K562 (cell line): ENCODE measurements around the gene GRK3. TPM values are rescaled to one million over a fixed set of nuclear protein-coding genes. Genes with fewer than 3 reads are reported as not detected.

Source experiments
- ATAC-seq: fragments of 200-7000 bp; cut with Tn5 transposase; 3 replicates; pipeline ENCODE4 v1.9.1; 2020; ENCODE audit warnings: moderate library complexity
- BruUV-seq: library from RNA; stranded (reverse); fragments of 400-500 nt; replicated peaks from 2 replicates; lab custom pipeline; 2021; lab: Mats Ljungman, UMichigan
- CTCF ChIA-PET: fragments of 300-600 bp; formaldehyde crosslinking; extraction: SDS; loops from one replicate; lab custom pipeline; 2021; ENCODE audit warnings: low intra/inter-chr PET ratio; lab: Yijun Ruan, JAX
- POLR2A ChIA-PET: fragments of 300-600, 350-650 bp; sonication (Branson Sonifier 250); formaldehyde crosslinking; extraction: SDS; loops from one replicate; lab custom pipeline; 2021; ENCODE audit warnings: antibody characterized with exemption, inconsistent platforms; lab: Yijun Ruan, JAX
- DNase-seq, 4 experiments: peaks; one replicate each; pipeline versions ENCODE4 v3.0.0 to v3.0.0-alpha.2; 2011 to 2018; ENCODE audit warnings: low spot score in 3 of 4, mixed read lengths in 3 of 4; ENCODE audit errors: extremely low read depth in 1 of 4
- FAIRE-seq: peaks from 2 replicates; lab custom pipeline; 2011; peaks lifted over from hg19 to GRCh38; lab: Jason Lieb, UNC
- H2AFZ ChIP-seq: 2 replicates; pipeline ENCODE4 v1.6.0; 2011; ENCODE audit warnings: low read depth, low read length, control low read depth, inconsistent platforms
- H3K27ac ChIP-seq: fragments of 200-600 bp; 3 replicates; pipeline ENCODE4 v1.8.0; 2011; ENCODE audit warnings: low read depth, mild to moderate bottlenecking, control low read depth, inconsistent platforms, low read length, moderate library complexity, mixed read lengths; ENCODE audit errors: extremely low read depth
- H3K27me3 ChIP-seq, 2 experiments: fragments of 300-600 bp in 1 of 2; 2 replicates in 1 of 2; 3 replicates in 1 of 2; pipeline versions ENCODE4 v1.6.0 to v1.8.0; 2011; ENCODE audit warnings: inconsistent platforms in 2 of 2, low read length in 2 of 2, mild to moderate bottlenecking in 1 of 2, mixed read lengths in 1 of 2, moderate library complexity in 1 of 2; ENCODE audit not compliant: control insufficient read depth in 2 of 2, insufficient read depth in 2 of 2
- H3K36me3 ChIP-seq: fragments of 300-600 bp; 3 replicates; pipeline ENCODE4 v1.8.0; 2011; ENCODE audit warnings: mild to moderate bottlenecking, low read length, inconsistent platforms; ENCODE audit not compliant: control insufficient read depth, insufficient read depth
- H3K4me1 ChIP-seq, 2 experiments: fragments of 200-600 bp in 1 of 2; replicated peaks in 1 of 2; 2 replicates in 1 of 2; 3 replicates in 1 of 2; pipeline versions ENCODE4 v1.5.1 to v1.8.0; 2011; ENCODE audit warnings: inconsistent platforms in 2 of 2, low read length in 2 of 2, mild to moderate bottlenecking in 1 of 2, mixed read lengths in 1 of 2, moderate library complexity in 1 of 2; ENCODE audit not compliant: control insufficient read depth in 2 of 2, insufficient read depth in 2 of 2
- H3K4me2 ChIP-seq: 2 replicates; pipeline ENCODE4 v1.6.1; 2011; ENCODE audit warnings: low read length, control low read depth, inconsistent platforms, mixed read lengths; ENCODE audit not compliant: insufficient read depth
- H3K4me3 ChIP-seq: fragments of 200-600 bp; sonication (generic), shearing (Covaris generic); 2 replicates; pipeline ENCODE4 v1.5.1; 2016; ENCODE audit warnings: control low read depth, inconsistent platforms
- H3K79me2 ChIP-seq: fragments of 200-600 bp; 3 replicates; pipeline ENCODE4 v1.8.0; 2011; ENCODE audit warnings: low read length, inconsistent platforms; ENCODE audit not compliant: control insufficient read depth, insufficient read depth
- H3K9ac ChIP-seq, 2 experiments: 2 replicates each; pipeline versions ENCODE4 v1.6.0 to v1.6.1; 2011; ENCODE audit warnings: low read depth in 2 of 2, low read length in 2 of 2, control low read depth in 1 of 2, inconsistent platforms in 1 of 2, mild to moderate bottlenecking in 1 of 2, mixed read lengths in 1 of 2; ENCODE audit not compliant: insufficient read depth in 1 of 2
- H3K9me1 ChIP-seq: one replicate; pipeline ENCODE4 v1.6.0; 2011; ENCODE audit warnings: inconsistent platforms, mild to moderate bottlenecking, low read length, moderate library complexity; ENCODE audit not compliant: control insufficient read depth, insufficient read depth
- H3K9me3 ChIP-seq: replicated peaks from 2 replicates; pipeline ENCODE4 v1.5.1; 2011; ENCODE audit warnings: low read depth, low read length, inconsistent platforms; ENCODE audit not compliant: control insufficient read depth, insufficient read depth
- H4K20me1 ChIP-seq: replicated peaks from 2 replicates; pipeline ENCODE4 v1.6.1; 2011; ENCODE audit warnings: low read length, inconsistent platforms, mixed read lengths; ENCODE audit not compliant: control insufficient read depth, insufficient read depth
- CBFA2T2 ChIP-seq: fragments of 450-650 bp; conservative IDR thresholded peaks from 2 replicates; pipeline ENCODE4 v1.6.1; 2017; ENCODE audit warnings: mild to moderate bottlenecking
- E2F1 ChIP-seq: sonication (generic); formaldehyde crosslinking; IDR thresholded peaks from 2 replicates; pipeline ENCODE4 v1.8.1; 2023; ENCODE audit warnings: mild to moderate bottlenecking, missing genetic modification reagents, moderate library complexity
- FUS ChIP-seq: fragments of 200-400 bp; formaldehyde crosslinking; optimal IDR thresholded peaks from 2 replicates; pipeline ENCODE3; 2017; ENCODE audit warnings: low read depth, low read length
- GATAD2A ChIP-seq: fragments of 450-650 bp; IDR thresholded peaks from 2 replicates; pipeline ENCODE4 v1.6.1; 2017
- MECOM ChIP-seq: fragments of 250-450 bp; sonication (Bioruptor Pico); IDR thresholded peaks from 2 replicates; pipeline ENCODE4 v1.8.0; 2022; ENCODE audit warnings: inconsistent platforms
- MLLT1 ChIP-seq, 2 experiments: fragments of 450-650 bp; IDR thresholded peaks; 2 replicates each; pipeline ENCODE4 v1.6.1; 2016
- NFIC ChIP-seq: fragments of 450-650 bp; IDR thresholded peaks from 2 replicates; pipeline ENCODE4 v1.6.1; 2017; ENCODE audit warnings: mild to moderate bottlenecking, inconsistent platforms
- PHF21A ChIP-seq: fragments of 450-650 bp; IDR thresholded peaks from 2 replicates; pipeline ENCODE4 v1.6.1; 2017; ENCODE audit warnings: low read depth, borderline replicate concordance
- RUNX1 ChIP-seq: sonication (generic); IDR thresholded peaks from 2 replicates; pipeline ENCODE4 v1.6.1; 2016; ENCODE audit warnings: antibody characterized with exemption, low read depth
- XRCC3 ChIP-seq: fragments of 450-650 bp; IDR thresholded peaks from 2 replicates; pipeline ENCODE4 v1.6.1; 2017; ENCODE audit warnings: mild to moderate bottlenecking, moderate library complexity
- ZNF695 ChIP-seq: fragments of 450-650 bp; formaldehyde crosslinking; IDR thresholded peaks from 2 replicates; pipeline ENCODE4 v1.4.0; 2020; ENCODE audit warnings: mild to moderate bottlenecking, moderate library complexity
- ZNF696 ChIP-seq: fragments of 250-450 bp; sonication (Bioruptor Pico); conservative IDR thresholded peaks from 2 replicates; pipeline ENCODE4 v1.4.0; 2020; ENCODE audit warnings: mild to moderate bottlenecking, moderate library complexity
- ZNF785 ChIP-seq: fragments of 250-450 bp; sonication (Bioruptor Pico); IDR thresholded peaks from 2 replicates; pipeline ENCODE4 v1.4.0; 2020; ENCODE audit warnings: mild to moderate bottlenecking
- ZNF79 ChIP-seq: fragments of 250-450 bp; sonication (Bioruptor Pico); IDR thresholded peaks from 2 replicates; pipeline ENCODE4 v1.4.0; 2020; ENCODE audit warnings: low read depth, mild to moderate bottlenecking, moderate library complexity
- WGBS: fragments of 100-300 bp; shearing (Covaris generic); methylation state at CpG from one replicate; pipeline ENCODE4 v1.1.6; 2016; ENCODE audit warnings: low coverage, mixed read lengths; ENCODE audit not compliant: insufficient coverage; ENCODE audit errors: missing lambda C conversion rate; 5-methylcytosine and 5-hydroxymethylcytosine counted together
- in situ Hi-C: fragments of 300-500 bp; cut with MboI; formaldehyde crosslinking; loops from 4 replicates; pipeline ENCODE4 v1.15.0; 2018; ENCODE audit warnings: inconsistent platforms, mixed read lengths
- intact Hi-C: fragments of 100-400 bp; cut with micrococcal nuclease; formaldehyde crosslinking; loops from 2 replicates; pipeline ENCODE4 v1.14.2; 2022
- polyA plus RNA-seq, 8 experiments: library from polyadenylated mRNA; depleted of rRNA in 4 of 8; stranded (reverse) in 5 of 8; unstranded in 3 of 8; fragments of >200 nt; fragmentation: Nextera tagmentation in 2 of 8; fragmentation: Illumina TruSeq in 1 of 8; extraction: Ambion mirVana in 2 of 8; extraction: Trizol in 1 of 8; gene quantifications; 2 replicates each; pipeline versions ENCODE4 v1.2.1 to v1.2.3, GENCODE V29; 2011 to 2014; ENCODE audit warnings: inconsistent platforms in 1 of 8, missing spikeins in 1 of 8
- total RNA-seq, 7 experiments: library from RNA; depleted of rRNA in 6 of 7; stranded (reverse); fragments of >200 nt in 6 of 7; fragmentation: Illumina TruSeq in 2 of 7; extraction: Trizol in 2 of 7; gene quantifications; 2 replicates each; pipeline versions ENCODE4 v1.2.1 to v1.2.3, GENCODE V29; 2011 to 2021; ENCODE audit warnings: low replicate concordance in 1 of 7
- TF ChIP-seq, protein P1 (sequence below): fragments of 250-450 bp; sonication (Bioruptor Pico); IDR thresholded peaks from 2 replicates; pipeline ENCODE4 v1.5.0; 2021
- TF ChIP-seq, protein P2 (sequence below): fragments of 450-650 bp; conservative IDR thresholded peaks from 2 replicates; pipeline ENCODE4 v1.6.1; 2016; ENCODE audit warnings: missing genetic modification characterization, low read depth, mild to moderate bottlenecking, control low read depth, missing compliant biosample characterization

The GRK3 gene
- total and polyA plus RNA-seq, 9 of the 15 experiments (the other 6 are each of a cell fraction or from before 2014, with no cell fraction given), result 1.4 to 7.6 (median 3.6) TPM

DNA sequence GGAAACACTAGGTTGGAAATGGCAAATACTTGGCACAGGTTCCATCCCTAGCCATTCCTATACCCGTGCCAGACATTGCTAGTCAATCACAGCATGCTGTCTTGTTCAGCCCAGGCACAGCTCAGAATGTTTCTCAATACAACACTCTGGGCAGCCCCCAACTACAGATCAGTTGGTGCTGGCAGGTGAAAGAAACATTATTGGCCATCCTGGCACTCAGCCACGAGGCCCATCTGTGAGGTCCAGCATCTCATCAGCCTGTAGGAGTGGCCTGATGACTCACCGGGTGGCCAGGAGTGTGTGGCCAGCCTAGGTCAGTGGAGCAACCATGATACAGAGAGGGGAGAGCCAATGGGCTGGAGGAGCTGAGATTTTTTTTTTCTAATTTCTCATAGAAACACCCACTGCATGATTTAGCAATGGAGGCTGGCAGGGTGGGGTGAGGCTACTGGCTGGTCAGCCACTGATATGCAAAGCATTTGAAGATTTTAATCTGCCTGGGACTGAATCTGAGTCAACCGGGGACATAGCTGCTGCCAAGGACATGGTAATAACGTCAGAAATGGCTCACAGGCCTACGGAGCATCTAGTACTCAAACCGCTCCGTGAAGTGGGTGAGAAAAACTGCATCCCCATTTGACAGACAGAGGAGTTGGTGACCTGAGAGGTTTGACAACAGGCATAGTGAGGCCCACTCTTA is 182.9 kb downstream of the GRK3 start:
- intact Hi-C loops (no loop called here), in situ Hi-C loops (no loop called here)
- H3K9ac ChIP-seq, result no peak overlapping the region
- H2AFZ ChIP-seq, result no peak overlapping the region
- 0 out of 2 replicates have a peak overlapping the region, but pooled peaks have one; percentile 43 for H3K4me2 ChIP-seq
- H3K4me3 ChIP-seq, result no peak overlapping the region
- H3K36me3 ChIP-seq, result no peaks in the 10 kb centered on the region; the same call in 2 of the 3 replicates
- H3K9me3 ChIP-seq, result no peaks in the 10 kb centered on the region
- peaks cover 86% of the 10 kb centered on the region for H3K79me2 ChIP-seq
- ChIA-PET CTCF (no interaction called here), POLR2A (interaction anchor here (1.2 to 5.3 kb wide), 2 partner anchors 12 to 26 kb away, joined by 3 to 51 read pairs; no protein-coding TSS in a partner anchor)
- no TSS peak for BruUV-seq
- peaks cover 59% of the 10 kb centered on the region for H4K20me1 ChIP-seq
- H3K27ac ChIP-seq, result no peak overlapping the region; the same call in 2 of the 3 replicates
- H3K4me1 ChIP-seq, result peaks cover 17 to 61% of the 10 kb centered on the region in 2 experiments
- whole genome bisulfite sequencing, result 26% methylated on average over 6 of the region's 8 CpGs
- H3K9me1 ChIP-seq, result no peaks in the 10 kb centered on the region
- peak; percentile 78 for ATAC-seq
- FAIRE-seq, result peak; percentile 73
- H3K27me3 ChIP-seq, result no peaks in the 10 kb centered on the region
- peak; percentile 71 to 79 (median 76) for DNase-seq
- TF ChIP-seq ZNF695 (no peak), ZNF696 (no peak), ZNF79 (no peak), ZNF785 (CRISPR knock-in tag) (no peak), MLLT1 (IDR thresholded peaks at IDR 0.05) (peak in 1 of 2 experiments; percentile 99; a peak in 2 of 4 replicates), MECOM (CRISPR knock-in tag) (no peak), PHF21A (peak; percentile 99), FUS (no peak), NFIC (peak; percentile 95), GATAD2A (no peak), RUNX1 (no peak), CBFA2T2 (peak; percentile 21; the same call in 1 of the 2 replicates), XRCC3 (no peak), E2F1 (CRISPR knock-in tag) (no peak)
- TF ChIP-seq, protein P1, sequence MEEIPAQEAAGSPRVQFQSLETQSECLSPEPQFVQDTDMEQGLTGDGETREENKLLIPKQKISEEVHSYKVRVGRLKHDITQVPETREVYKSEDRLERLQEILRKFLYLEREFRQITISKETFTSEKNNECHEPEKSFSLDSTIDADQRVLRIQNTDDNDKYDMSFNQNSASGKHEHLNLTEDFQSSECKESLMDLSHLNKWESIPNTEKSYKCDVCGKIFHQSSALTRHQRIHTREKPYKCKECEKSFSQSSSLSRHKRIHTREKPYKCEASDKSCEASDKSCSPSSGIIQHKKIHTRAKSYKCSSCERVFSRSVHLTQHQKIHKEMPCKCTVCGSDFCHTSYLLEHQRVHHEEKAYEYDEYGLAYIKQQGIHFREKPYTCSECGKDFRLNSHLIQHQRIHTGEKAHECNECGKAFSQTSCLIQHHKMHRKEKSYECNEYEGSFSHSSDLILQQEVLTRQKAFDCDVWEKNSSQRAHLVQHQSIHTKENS, result no peak
- TF ChIP-seq, protein P2, sequence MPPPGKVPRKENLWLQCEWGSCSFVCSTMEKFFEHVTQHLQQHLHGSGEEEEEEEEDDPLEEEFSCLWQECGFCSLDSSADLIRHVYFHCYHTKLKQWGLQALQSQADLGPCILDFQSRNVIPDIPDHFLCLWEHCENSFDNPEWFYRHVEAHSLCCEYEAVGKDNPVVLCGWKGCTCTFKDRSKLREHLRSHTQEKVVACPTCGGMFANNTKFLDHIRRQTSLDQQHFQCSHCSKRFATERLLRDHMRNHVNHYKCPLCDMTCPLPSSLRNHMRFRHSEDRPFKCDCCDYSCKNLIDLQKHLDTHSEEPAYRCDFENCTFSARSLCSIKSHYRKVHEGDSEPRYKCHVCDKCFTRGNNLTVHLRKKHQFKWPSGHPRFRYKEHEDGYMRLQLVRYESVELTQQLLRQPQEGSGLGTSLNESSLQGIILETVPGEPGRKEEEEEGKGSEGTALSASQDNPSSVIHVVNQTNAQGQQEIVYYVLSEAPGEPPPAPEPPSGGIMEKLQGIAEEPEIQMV, result no peak
